ENCODE results near the gene NOTO. TPM values are rescaled to one million over a fixed set of nuclear protein-coding genes. Genes with fewer than 3 reads are reported as not detected.
A peak's percentile ranks its signal among the peaks of the same experiment; 100 is the strongest.
"Not testable (repeated sequence)": the region's sequence is repeated elsewhere in the genome, so short reads cannot be mapped to it uniquely, and the experiment has no call there.

Gene NOTO
- polyA plus RNA-seq, 6 donors from 2014 or later = not detected

- no peaks in the 10 kb centered on the region for H3K9me3 Mint-ChIP-seq
- ATAC-seq (ENCODE audit: low read depth in 2 of 2) (peak; percentile 58 to 60), DNase-seq (peak; percentile 65)
- no peaks in the 10 kb centered on the region for H3K36me3 Mint-ChIP-seq
- peaks cover 44 to 79% (median 67%) of the 10 kb centered on the region in 3 donors for H3K27me3 Mint-ChIP-seq
- peaks cover 13 to 26% (median 19%) of the 10 kb centered on the region in 3 donors for H3K4me1 Mint-ChIP-seq
- H3K4me3 Mint-ChIP-seq = peak overlapping the region; percentile 70 to 95 (median 92)
- H3K27ac Mint-ChIP-seq = no peak overlapping the region
Observed at GRCh38 chr2:73175663-73176204, 26.6 kb upstream of the NOTO start.

GRCh38 chr2:73176205-73176880, 26.0 kb upstream of the NOTO start:
- Mint-ChIP-seq H3K27ac (peak overlapping the region in 3 of 6 donors; percentile 27 to 80 (median 42)), H3K36me3 (no peaks in the 10 kb centered on the region), H3K27me3 (peaks cover 50 to 85% (median 67%) of the 10 kb centered on the region in 3 donors), H3K4me3 (peak overlapping the region; percentile 78 to 95 (median 92)), H3K4me1 (peaks cover 13 to 26% (median 19%) of the 10 kb centered on the region in 3 donors), H3K9me3 (no peaks in the 10 kb centered on the region)
- ATAC-seq (ENCODE audit: low read depth in 2 of 2) = no peak
- no peak for DNase-seq

GRCh38 chr2:73176881-73177644, 25.3 kb upstream of the NOTO start:
- no peaks in the 10 kb centered on the region for H3K36me3 Mint-ChIP-seq
- H3K9me3 Mint-ChIP-seq = no peaks in the 10 kb centered on the region
- DNase-seq = peak; percentile 84
- peaks cover 13 to 26% (median 19%) of the 10 kb centered on the region in 3 donors for H3K4me1 Mint-ChIP-seq
- H3K4me3 Mint-ChIP-seq = peak overlapping the region; percentile 78 to 95 (median 94)
- peaks cover 50 to 86% (median 63%) of the 10 kb centered on the region in 3 donors for H3K27me3 Mint-ChIP-seq
- H3K27ac Mint-ChIP-seq = peak overlapping the region in 4 of 6 donors; percentile 50 to 90 (median 84)
- peak; percentile 80 to 84 for ATAC-seq (ENCODE audit: low read depth in 2 of 2)

- Mint-ChIP-seq H3K36me3 (no peaks in the 10 kb centered on the region), H3K4me3 (peak overlapping the region; percentile 78 to 95 (median 94)), H3K9me3 (no peaks in the 10 kb centered on the region), H3K27me3 (peaks cover 45 to 85% (median 62%) of the 10 kb centered on the region in 3 donors), H3K27ac (peak overlapping the region in 2 of 6 donors; percentile 26 to 90), H3K4me1 (peaks cover 13 to 26% (median 19%) of the 10 kb centered on the region in 3 donors)
- ATAC-seq (ENCODE audit: low read depth in 2 of 2) (peak in 1 of 2 donors; percentile 2), DNase-seq (no peak)
Observed at GRCh38 chr2:73177645-73178255, 24.6 kb upstream of the NOTO start.

- H3K27ac Mint-ChIP-seq = no peak overlapping the region
- H3K27me3 Mint-ChIP-seq = peaks cover 24 to 84% (median 56%) of the 10 kb centered on the region in 3 donors
- H3K4me3 Mint-ChIP-seq = no peak overlapping the region
- DNase-seq (no peak), ATAC-seq (ENCODE audit: low read depth in 2 of 2) (no peak)
- peaks cover 0 to 14% (median 3%) of the 10 kb centered on the region in 7 donors for H3K9me3 Mint-ChIP-seq
- H3K4me1 Mint-ChIP-seq = no peaks in the 10 kb centered on the region
- peaks cover 6 to 7% of the 10 kb centered on the region in 2 donors for H3K36me3 Mint-ChIP-seq
Observed at GRCh38 chr2:73185965-73186364, 16.4 kb upstream of the NOTO start.

- no peak for ATAC-seq (ENCODE audit: low read depth in 2 of 2)
- peaks cover 24 to 85% (median 65%) of the 10 kb centered on the region in 3 donors for H3K27me3 Mint-ChIP-seq
Observed at GRCh38 chr2:73187549-73187948, 14.8 kb upstream of the NOTO start.

GRCh38 chr2:73197579-73197978, 4.8 kb upstream of the NOTO start:
- H3K9me3 Mint-ChIP-seq = peaks cover 0 to 7% (median 2%) of the 10 kb centered on the region in 7 donors
- no peak overlapping the region for H3K27ac Mint-ChIP-seq
- no peak for DNase-seq
- peaks cover 35 to 63% (median 44%) of the 10 kb centered on the region in 3 donors for H3K27me3 Mint-ChIP-seq
- H3K4me3 Mint-ChIP-seq = no peak overlapping the region
- ATAC-seq (ENCODE audit: low read depth in 2 of 2) = no peak
- H3K36me3 Mint-ChIP-seq = no peaks in the 10 kb centered on the region
- H3K4me1 Mint-ChIP-seq = peaks cover 0 to 7% (median 0%) of the 10 kb centered on the region in 3 donors

More at GRCh38 chr2:73187549-73187948, 14.8 kb upstream of the NOTO start:
- no peak for DNase-seq
- H3K9me3 Mint-ChIP-seq = peaks cover 0 to 14% (median 3%) of the 10 kb centered on the region in 7 donors
- H3K36me3 Mint-ChIP-seq = peaks cover 6 to 7% of the 10 kb centered on the region in 2 donors
- H3K4me1 Mint-ChIP-seq = no peaks in the 10 kb centered on the region
- no peak overlapping the region for H3K4me3 Mint-ChIP-seq
- no peak overlapping the region for H3K27ac Mint-ChIP-seq

- not testable (repeated sequence) for H3K4me3 Mint-ChIP-seq; DNase-seq; H3K36me3 Mint-ChIP-seq; H3K9me3 Mint-ChIP-seq; H3K4me1 Mint-ChIP-seq; ATAC-seq (ENCODE audit: low read depth in 2 of 2); H3K27ac Mint-ChIP-seq
- peaks cover 46 to 75% (median 46%) of the 10 kb centered on the region in 3 donors for H3K27me3 Mint-ChIP-seq
Observed at GRCh38 chr2:73200281-73200680, 2.1 kb upstream of the NOTO start.

- Mint-ChIP-seq H3K4me1 (peaks cover 0 to 14% (median 0%) of the 10 kb centered on the region in 3 donors), H3K9me3 (no peaks in the 10 kb centered on the region)
Observed at GRCh38 chr2:73203055-73203681, 794 bp downstream of the NOTO start.

GRCh38 chr2:73205611-73206010, 3.2 kb downstream of the NOTO start:
- peaks cover 34 to 69% (median 51%) of the 10 kb centered on the region in 3 donors for H3K27me3 Mint-ChIP-seq
- H3K27ac Mint-ChIP-seq = no peak overlapping the region
- no peak for DNase-seq
- H3K4me1 Mint-ChIP-seq = peaks cover 0 to 14% (median 0%) of the 10 kb centered on the region in 3 donors
- ATAC-seq (ENCODE audit: low read depth in 2 of 2) = no peak
- no peaks in the 10 kb centered on the region for H3K36me3 Mint-ChIP-seq
- H3K4me3 Mint-ChIP-seq = no peak overlapping the region
- H3K9me3 Mint-ChIP-seq = no peaks in the 10 kb centered on the region

More at GRCh38 chr2:73203055-73203681, 794 bp downstream of the NOTO start:
- no peak for DNase-seq
- no peaks in the 10 kb centered on the region for H3K36me3 Mint-ChIP-seq
- peak; percentile 13 to 27 for ATAC-seq (ENCODE audit: low read depth in 2 of 2)
- peak overlapping the region in 7 of 8 donors; percentile 5 to 76 (median 68) for H3K4me3 Mint-ChIP-seq
- no peak overlapping the region for H3K27ac Mint-ChIP-seq
- peaks cover 32 to 73% (median 45%) of the 10 kb centered on the region in 3 donors for H3K27me3 Mint-ChIP-seq

- H3K9me3 Mint-ChIP-seq = no peaks in the 10 kb centered on the region
- no peaks in the 10 kb centered on the region for H3K36me3 Mint-ChIP-seq
- H3K27me3 Mint-ChIP-seq = peaks cover 27 to 55% (median 43%) of the 10 kb centered on the region in 3 donors
- no peak for DNase-seq
- no peak overlapping the region for H3K4me3 Mint-ChIP-seq
- peak overlapping the region in 1 of 6 donors; percentile 85 for H3K27ac Mint-ChIP-seq
- ATAC-seq (ENCODE audit: low read depth in 2 of 2) = no peak
- H3K4me1 Mint-ChIP-seq = peaks cover under 1 to 19% (median 5%) of the 10 kb centered on the region in 3 donors
Observed at GRCh38 chr2:73208258-73208657, 5.9 kb downstream of the NOTO start.

GRCh38 chr2:73210019-73210418, 7.6 kb downstream of the NOTO start:
- Mint-ChIP-seq H3K4me3 (peak overlapping the region in 1 of 8 donors; percentile 28), H3K9me3 (no peaks in the 10 kb centered on the region), H3K27ac (no peak overlapping the region), H3K36me3 (no peaks in the 10 kb centered on the region), H3K27me3 (peaks cover 18 to 39% (median 33%) of the 10 kb centered on the region in 3 donors), H3K4me1 (peaks cover 18 to 30% (median 19%) of the 10 kb centered on the region in 3 donors)
- DNase-seq (no peak), ATAC-seq (ENCODE audit: low read depth in 2 of 2) (no peak)
